Astrocyte (in vitro differentiated cells and primary cell): ENCODE measurements around the gene IL4R.

Experiments used
- CTCF ChIP-seq: IDR thresholded peaks from 2 replicates; pipeline ENCODE4 v1.5.1; 2011; ENCODE audit warnings: low read depth, mild to moderate bottlenecking, inconsistent platforms, low read length, moderate library complexity; ENCODE audit not compliant: insufficient read depth
- EZH2 ChIP-seq: IDR thresholded peaks from 2 replicates; pipeline ENCODE4 v1.6.1; 2012; ENCODE audit warnings: mild to moderate bottlenecking, low read length, inconsistent platforms; ENCODE audit not compliant: insufficient read depth

GRCh38 chr16:27321013-27321915 lies 7.5 kb downstream of the IL4R start:
- TF ChIP-seq CTCF (no peak), EZH2 (no peak)
